HepG2 (cell line): Measurements from ENCODE around the gene AFF4. TPM values are rescaled to one million over a fixed set of nuclear protein-coding genes. Genes with fewer than 3 reads are reported as not detected.

ENCODE experiments used
- ATAC-seq: fragments of 200-7000 bp; cut with Tn5 transposase; 3 replicates; pipeline ENCODE4 v1.9.1; 2020; ENCODE audit warnings: mild to moderate bottlenecking, moderate library complexity
- BruUV-seq: library from RNA; stranded (reverse); fragments of 400-500 nt; replicated peaks from 2 replicates; lab custom pipeline; 2021; lab: Mats Ljungman, UMichigan
- CTCF ChIA-PET: fragments of 300-600 bp; formaldehyde crosslinking; extraction: SDS; loops from one replicate; lab custom pipeline; 2021; ENCODE audit warnings: low total read pairs, inconsistent platforms, low intra/inter-chr PET ratio; lab: Yijun Ruan, JAX
- POLR2A ChIA-PET: fragments of 350-600 bp; sonication (Branson Sonifier 250); formaldehyde crosslinking; loops from one replicate; lab custom pipeline; 2020; ENCODE audit warnings: antibody characterized with exemption, inconsistent platforms; lab: Yijun Ruan, JAX
- DNase-seq: peaks from one replicate; pipeline ENCODE4 v3.0.0-alpha.2; 2015; ENCODE audit warnings: low spot score
- FAIRE-seq: peaks from 3 replicates; lab custom pipeline; 2011; peaks lifted over from hg19 to GRCh38; lab: Jason Lieb, UNC
- H2AFZ ChIP-seq: one replicate; pipeline ENCODE4 v1.6.1; 2011; ENCODE audit warnings: low read length, inconsistent platforms
- H3K27ac ChIP-seq: fragments of 300-600 bp; 3 replicates; pipeline ENCODE4 v1.8.0; 2011; ENCODE audit warnings: mixed run types, mild to moderate bottlenecking, mixed read lengths, low read length, inconsistent platforms; ENCODE audit not compliant: insufficient read depth; ENCODE audit errors: extremely low read length
- H3K27me3 ChIP-seq, 2 experiments: fragments of 200-600 bp in 1 of 2; 2 replicates in 1 of 2; 3 replicates in 1 of 2; pipeline versions ENCODE4 v1.6.0 to v1.8.0; 2011; ENCODE audit warnings: low read length in 2 of 2, mild to moderate bottlenecking in 2 of 2, moderate library complexity in 2 of 2, inconsistent platforms in 1 of 2; ENCODE audit not compliant: insufficient read depth in 2 of 2, control insufficient read depth in 1 of 2
- H3K36me3 ChIP-seq, 2 experiments: fragments of 200-600 bp in 1 of 2; replicated peaks in 1 of 2; 2 replicates in 1 of 2; 3 replicates in 1 of 2; pipeline versions ENCODE4 v1.5.1 to v1.8.0; 2011; ENCODE audit warnings: low read length in 2 of 2, inconsistent platforms in 1 of 2; ENCODE audit not compliant: insufficient read depth in 2 of 2, control insufficient read depth in 1 of 2
- H3K4me1 ChIP-seq: 2 replicates; pipeline ENCODE4 v1.5.1; 2012; ENCODE audit warnings: low read length, inconsistent platforms; ENCODE audit not compliant: insufficient read depth
- H3K4me2 ChIP-seq: 2 replicates; pipeline ENCODE4 v1.6.0; 2011; ENCODE audit warnings: low read depth, low read length, inconsistent platforms
- H3K4me3 ChIP-seq, 3 experiments: fragments of 200-600 bp in 1 of 3; sonication (generic), shearing (Covaris generic) in 1 of 3; replicated peaks in 1 of 3; 2 replicates each; pipeline ENCODE4 v1.5.1; 2011 to 2016; ENCODE audit warnings: low read length in 3 of 3, inconsistent platforms in 2 of 3, low read depth in 2 of 3, mild to moderate bottlenecking in 2 of 3, control low read depth in 1 of 3, mixed read lengths in 1 of 3; ENCODE audit not compliant: insufficient read depth in 1 of 3
- H3K79me2 ChIP-seq: one replicate; pipeline ENCODE4 v1.6.1; 2011; ENCODE audit warnings: low read length, inconsistent platforms; ENCODE audit not compliant: insufficient read depth
- H3K9ac ChIP-seq: 2 replicates; pipeline ENCODE4 v1.6.0; 2011; ENCODE audit warnings: mild to moderate bottlenecking, low read depth, low read length, inconsistent platforms; ENCODE audit not compliant: insufficient read depth
- H3K9me3 ChIP-seq: 2 replicates; pipeline ENCODE4 v1.5.1; 2012; ENCODE audit warnings: mild to moderate bottlenecking, low read length
- H4K20me1 ChIP-seq: 2 replicates; pipeline ENCODE4 v1.6.0; 2011; ENCODE audit warnings: inconsistent platforms, mild to moderate bottlenecking, low read length, moderate library complexity; ENCODE audit not compliant: insufficient read depth
- CAMTA2 ChIP-seq: sonication (generic); formaldehyde crosslinking; IDR thresholded peaks from 2 replicates; pipeline ENCODE4 v1.4.0; 2020; ENCODE audit warnings: mild to moderate bottlenecking, missing genetic modification reagents, borderline replicate concordance
- CC2D1A ChIP-seq: sonication (generic); formaldehyde crosslinking; IDR thresholded peaks from 2 replicates; pipeline ENCODE4 v1.8.1; 2023; ENCODE audit warnings: mild to moderate bottlenecking, missing genetic modification reagents
- HCFC1 ChIP-seq: fragments of 150-350 bp; IDR thresholded peaks from 2 replicates; pipeline ENCODE4 v1.6.1; 2014; ENCODE audit warnings: low read depth, low read length
- NFYB ChIP-seq: sonication (generic); formaldehyde crosslinking; IDR thresholded peaks from 2 replicates; pipeline ENCODE4 v1.4.0; 2020; ENCODE audit warnings: missing genetic modification reagents
- NR3C1 ChIP-seq: sonication (generic); formaldehyde crosslinking; IDR thresholded peaks from 2 replicates; pipeline ENCODE4 v1.4.0; 2020; ENCODE audit warnings: missing genetic modification reagents
- ZBTB7B ChIP-seq: sonication (generic); formaldehyde crosslinking; IDR thresholded peaks from 2 replicates; pipeline ENCODE4 v1.4.0; 2020; ENCODE audit warnings: missing genetic modification reagents
- ZNF431 ChIP-seq: sonication (generic); formaldehyde crosslinking; IDR thresholded peaks from 2 replicates; pipeline ENCODE4 v1.9.0; 2022; ENCODE audit warnings: missing genetic modification reagents, low read depth, mild to moderate bottlenecking, borderline replicate concordance
- ZNF550 ChIP-seq: sonication (generic); formaldehyde crosslinking; IDR thresholded peaks from 2 replicates; pipeline ENCODE4 v1.4.0; 2020; ENCODE audit warnings: mild to moderate bottlenecking, missing genetic modification reagents, borderline replicate concordance
- ZNF776 ChIP-seq: sonication (generic); formaldehyde crosslinking; IDR thresholded peaks from 2 replicates; pipeline ENCODE4 v1.4.0; 2020; ENCODE audit warnings: mild to moderate bottlenecking, missing genetic modification reagents
- ZNF790 ChIP-seq: sonication (generic); formaldehyde crosslinking; IDR thresholded peaks from 2 replicates; pipeline ENCODE4 v1.8.0; 2022; ENCODE audit warnings: missing genetic modification reagents, mild to moderate bottlenecking, borderline replicate concordance
- WGBS: methylation state at CpG from one replicate; pipeline ENCODE4 v1.1.6; 2017; ENCODE audit warnings: low lambda C conversion rate; 5-methylcytosine and 5-hydroxymethylcytosine counted together
- in situ Hi-C: cut with HindIII; loops from 2 replicates; pipeline ENCODE4 v1.10.0; 2017; ENCODE audit warnings: low pct_unique_long_range_greater_than_20kb; ENCODE audit not compliant: extremely low pct_ligation_motif_present
- intact Hi-C: fragments of 100-400 bp; cut with micrococcal nuclease; formaldehyde crosslinking; loops from one replicate; pipeline ENCODE4 v1.10.0; 2022; ENCODE audit not compliant: unreplicated experiment
- polyA plus RNA-seq, 8 experiments: library from polyadenylated mRNA; depleted of rRNA in 3 of 8; stranded (reverse) in 7 of 8; unstranded in 1 of 8; fragments of >200 nt; fragmentation: Illumina TruSeq in 4 of 8; extraction: Trizol in 4 of 8; gene quantifications; 2 replicates each; pipeline versions ENCODE4 v1.2.1 to v1.2.3, GENCODE V29; 2011 to 2016; ENCODE audit warnings: low read depth in 4 of 8, missing spikeins in 1 of 8, mixed read lengths in 1 of 8; ENCODE audit not compliant: insufficient read depth in 1 of 8
- total RNA-seq, 5 experiments: library from RNA; depleted of rRNA; stranded (reverse); fragments of >200 nt; fragmentation: Illumina TruSeq; extraction: Trizol; gene quantifications; 2 replicates each; pipeline ENCODE4 v1.2.3, GENCODE V29; 2016; ENCODE audit warnings: low read depth in 1 of 5
- TF ChIP-seq, protein P1 (sequence below): sonication (generic); formaldehyde crosslinking; IDR thresholded peaks from 2 replicates; pipeline ENCODE4 v1.8.0; 2022; ENCODE audit warnings: mild to moderate bottlenecking, missing genetic modification reagents, moderate library complexity
- TF ChIP-seq, protein P2 (sequence below): sonication (generic); formaldehyde crosslinking; IDR thresholded peaks from 2 replicates; pipeline ENCODE4 v1.4.0; 2020; ENCODE audit warnings: missing genetic modification reagents, borderline replicate concordance
- TF ChIP-seq, protein P3 (sequence below): sonication (generic); formaldehyde crosslinking; IDR thresholded peaks from 2 replicates; pipeline ENCODE4 v1.4.0; 2020; ENCODE audit warnings: mild to moderate bottlenecking, missing genetic modification reagents

AFF4 gene
- total and polyA plus RNA-seq, 2 of the 13 experiments (the other 11 are each of a cell fraction or from before 2014, with no cell fraction given): 22.1 to 25.5 TPM

DNA sequence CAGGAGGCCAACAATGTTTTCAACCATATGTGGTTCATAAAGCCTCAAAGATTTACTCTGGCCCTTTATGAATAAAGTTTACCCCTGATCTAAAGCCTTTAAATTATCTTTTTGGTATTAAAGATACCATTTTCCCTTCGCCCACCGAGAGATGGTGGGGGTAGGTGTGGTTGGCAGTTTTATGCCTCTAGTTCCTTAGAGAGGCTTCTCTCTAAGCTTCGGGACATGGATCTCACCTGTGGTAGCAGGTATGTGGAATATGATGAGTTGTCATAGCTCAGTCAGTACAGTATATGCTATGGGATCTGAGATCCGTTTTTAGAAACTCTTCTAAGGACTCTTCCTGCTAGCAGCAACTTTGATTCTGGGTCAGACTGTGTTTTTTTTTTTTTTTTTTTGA, 94.7 kb downstream of the AFF4 start (continued):
- TF ChIP-seq, protein P1, sequence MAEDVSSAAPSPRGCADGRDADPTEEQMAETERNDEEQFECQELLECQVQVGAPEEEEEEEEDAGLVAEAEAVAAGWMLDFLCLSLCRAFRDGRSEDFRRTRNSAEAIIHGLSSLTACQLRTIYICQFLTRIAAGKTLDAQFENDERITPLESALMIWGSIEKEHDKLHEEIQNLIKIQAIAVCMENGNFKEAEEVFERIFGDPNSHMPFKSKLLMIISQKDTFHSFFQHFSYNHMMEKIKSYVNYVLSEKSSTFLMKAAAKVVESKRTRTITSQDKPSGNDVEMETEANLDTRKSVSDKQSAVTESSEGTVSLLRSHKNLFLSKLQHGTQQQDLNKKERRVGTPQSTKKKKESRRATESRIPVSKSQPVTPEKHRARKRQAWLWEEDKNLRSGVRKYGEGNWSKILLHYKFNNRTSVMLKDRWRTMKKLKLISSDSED (CRISPR knock-in tag): no peak

DNA sequence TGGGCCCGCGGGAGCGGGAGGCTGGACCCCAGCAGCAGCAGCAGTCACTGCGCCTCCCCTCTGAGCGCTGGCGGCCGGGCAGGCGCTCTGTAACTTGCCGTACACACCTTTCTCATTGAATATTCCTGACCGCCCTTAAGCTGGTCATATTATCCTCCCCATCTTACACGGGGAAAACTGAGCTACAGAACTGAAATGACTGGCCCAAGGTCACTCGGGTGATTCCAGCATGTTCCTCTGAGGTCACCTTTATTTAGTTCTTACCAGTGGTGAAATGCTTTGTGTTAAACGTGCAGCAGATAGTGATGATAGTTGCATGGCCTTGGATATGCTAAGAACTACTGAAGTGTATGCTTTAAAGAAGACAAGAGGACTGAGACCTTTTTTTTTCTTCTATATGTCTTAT, 96.4 kb downstream of the AFF4 start:
- Histone ChIP-seq H3K4me2 (peak overlapping the region; percentile 90), H3K4me3 (peak overlapping the region; percentile 74 to 88 (median 87)), H3K9me3 (no peaks in the 10 kb centered on the region), H3K9ac (peak overlapping the region; percentile 97), H3K27me3 (no peaks in the 10 kb centered on the region; a peak in 1 of 5 replicates), H2AFZ (no peak overlapping the region), H3K4me1 (peaks cover 66% of the 10 kb centered on the region), H3K27ac (peak overlapping the region; percentile 86), H3K79me2 (peaks cover 16% of the 10 kb centered on the region), H4K20me1 (no peaks in the 10 kb centered on the region), H3K36me3 (peaks cover 0 to 25% of the 10 kb centered on the region in 2 experiments; a peak in 3 of 5 replicates)
- peak; percentile 34 for ATAC-seq
- 1% methylated on average over 6 of the region's 13 CpGs for WGBS
- ChIA-PET CTCF (interaction anchor here (1.5 to 2.0 kb wide), 2 partner anchors 16 to 37 kb away, joined by 7 to 9 read pairs; partner anchors contain the start of gene SHROOM1), POLR2A (interaction anchor here (0.7 to 8.7 kb wide), 13 partner anchors 8 to 1103 kb away, joined by 3 to 91 read pairs (median 9); partner anchors contain the start of genes AFF4, HSPA4 and SHROOM1)
- intact Hi-C loops (no loop called here), in situ Hi-C loops (no loop called here)
- DNase-seq: no peak
- BruUV-seq: TSS peak; percentile 71
- peak; percentile 56 for FAIRE-seq
- TF ChIP-seq, protein P2, sequence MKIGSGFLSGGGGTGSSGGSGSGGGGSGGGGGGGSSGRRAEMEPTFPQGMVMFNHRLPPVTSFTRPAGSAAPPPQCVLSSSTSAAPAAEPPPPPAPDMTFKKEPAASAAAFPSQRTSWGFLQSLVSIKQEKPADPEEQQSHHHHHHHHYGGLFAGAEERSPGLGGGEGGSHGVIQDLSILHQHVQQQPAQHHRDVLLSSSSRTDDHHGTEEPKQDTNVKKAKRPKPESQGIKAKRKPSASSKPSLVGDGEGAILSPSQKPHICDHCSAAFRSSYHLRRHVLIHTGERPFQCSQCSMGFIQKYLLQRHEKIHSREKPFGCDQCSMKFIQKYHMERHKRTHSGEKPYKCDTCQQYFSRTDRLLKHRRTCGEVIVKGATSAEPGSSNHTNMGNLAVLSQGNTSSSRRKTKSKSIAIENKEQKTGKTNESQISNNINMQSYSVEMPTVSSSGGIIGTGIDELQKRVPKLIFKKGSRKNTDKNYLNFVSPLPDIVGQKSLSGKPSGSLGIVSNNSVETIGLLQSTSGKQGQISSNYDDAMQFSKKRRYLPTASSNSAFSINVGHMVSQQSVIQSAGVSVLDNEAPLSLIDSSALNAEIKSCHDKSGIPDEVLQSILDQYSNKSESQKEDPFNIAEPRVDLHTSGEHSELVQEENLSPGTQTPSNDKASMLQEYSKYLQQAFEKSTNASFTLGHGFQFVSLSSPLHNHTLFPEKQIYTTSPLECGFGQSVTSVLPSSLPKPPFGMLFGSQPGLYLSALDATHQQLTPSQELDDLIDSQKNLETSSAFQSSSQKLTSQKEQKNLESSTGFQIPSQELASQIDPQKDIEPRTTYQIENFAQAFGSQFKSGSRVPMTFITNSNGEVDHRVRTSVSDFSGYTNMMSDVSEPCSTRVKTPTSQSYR (CRISPR knock-in tag): no peak
- TF ChIP-seq CAMTA2 (0 out of 2 replicates have a peak, but pooled peaks have one; percentile 57), ZNF776 (CRISPR knock-in tag) (peak; percentile 68; the same call in 1 of the 2 replicates), NR3C1 (CRISPR knock-in tag) (no peak), HCFC1 (no peak), ZNF790 (CRISPR knock-in tag) (0 out of 2 replicates have a peak, but pooled peaks have one; percentile 39), ZBTB7B (CRISPR knock-in tag) (no peak), ZNF431 (no peak), NFYB (no peak), CC2D1A (CRISPR knock-in tag) (0 out of 2 replicates have a peak, but pooled peaks have one; percentile 28), ZNF550 (CRISPR knock-in tag) (no peak)
- TF ChIP-seq, protein P3, sequence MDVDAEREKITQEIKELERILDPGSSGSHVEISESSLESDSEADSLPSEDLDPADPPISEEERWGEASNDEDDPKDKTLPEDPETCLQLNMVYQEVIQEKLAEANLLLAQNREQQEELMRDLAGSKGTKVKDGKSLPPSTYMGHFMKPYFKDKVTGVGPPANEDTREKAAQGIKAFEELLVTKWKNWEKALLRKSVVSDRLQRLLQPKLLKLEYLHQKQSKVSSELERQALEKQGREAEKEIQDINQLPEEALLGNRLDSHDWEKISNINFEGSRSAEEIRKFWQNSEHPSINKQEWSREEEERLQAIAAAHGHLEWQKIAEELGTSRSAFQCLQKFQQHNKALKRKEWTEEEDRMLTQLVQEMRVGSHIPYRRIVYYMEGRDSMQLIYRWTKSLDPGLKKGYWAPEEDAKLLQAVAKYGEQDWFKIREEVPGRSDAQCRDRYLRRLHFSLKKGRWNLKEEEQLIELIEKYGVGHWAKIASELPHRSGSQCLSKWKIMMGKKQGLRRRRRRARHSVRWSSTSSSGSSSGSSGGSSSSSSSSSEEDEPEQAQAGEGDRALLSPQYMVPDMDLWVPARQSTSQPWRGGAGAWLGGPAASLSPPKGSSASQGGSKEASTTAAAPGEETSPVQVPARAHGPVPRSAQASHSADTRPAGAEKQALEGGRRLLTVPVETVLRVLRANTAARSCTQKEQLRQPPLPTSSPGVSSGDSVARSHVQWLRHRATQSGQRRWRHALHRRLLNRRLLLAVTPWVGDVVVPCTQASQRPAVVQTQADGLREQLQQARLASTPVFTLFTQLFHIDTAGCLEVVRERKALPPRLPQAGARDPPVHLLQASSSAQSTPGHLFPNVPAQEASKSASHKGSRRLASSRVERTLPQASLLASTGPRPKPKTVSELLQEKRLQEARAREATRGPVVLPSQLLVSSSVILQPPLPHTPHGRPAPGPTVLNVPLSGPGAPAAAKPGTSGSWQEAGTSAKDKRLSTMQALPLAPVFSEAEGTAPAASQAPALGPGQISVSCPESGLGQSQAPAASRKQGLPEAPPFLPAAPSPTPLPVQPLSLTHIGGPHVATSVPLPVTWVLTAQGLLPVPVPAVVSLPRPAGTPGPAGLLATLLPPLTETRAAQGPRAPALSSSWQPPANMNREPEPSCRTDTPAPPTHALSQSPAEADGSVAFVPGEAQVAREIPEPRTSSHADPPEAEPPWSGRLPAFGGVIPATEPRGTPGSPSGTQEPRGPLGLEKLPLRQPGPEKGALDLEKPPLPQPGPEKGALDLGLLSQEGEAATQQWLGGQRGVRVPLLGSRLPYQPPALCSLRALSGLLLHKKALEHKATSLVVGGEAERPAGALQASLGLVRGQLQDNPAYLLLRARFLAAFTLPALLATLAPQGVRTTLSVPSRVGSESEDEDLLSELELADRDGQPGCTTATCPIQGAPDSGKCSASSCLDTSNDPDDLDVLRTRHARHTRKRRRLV (CRISPR knock-in tag): peak; percentile 74; the same call in 1 of the 2 replicates
